HUES64 (cell line): ENCODE results near the gene MTOR.

Experiments
- H3K27ac ChIP-seq: 2 replicates; pipeline ENCODE4 v1.7.0; 2013; ENCODE audit warnings: low read depth, low read length, inconsistent platforms
- H3K27me3 ChIP-seq: 2 replicates; pipeline ENCODE4 v1.6.1; 2013; ENCODE audit warnings: mild to moderate bottlenecking, low read length; ENCODE audit not compliant: insufficient read depth
- H3K36me3 ChIP-seq: 2 replicates; pipeline ENCODE4 v1.6.1; 2013; ENCODE audit warnings: mild to moderate bottlenecking, low read length; ENCODE audit not compliant: insufficient read depth
- H3K4me1 ChIP-seq: 2 replicates; pipeline ENCODE4 v1.6.1; 2013; ENCODE audit warnings: mild to moderate bottlenecking, low read length, moderate library complexity; ENCODE audit not compliant: insufficient read depth
- H3K4me3 ChIP-seq: 2 replicates; pipeline ENCODE4 v1.5.1; 2013; ENCODE audit warnings: mild to moderate bottlenecking, low read length, moderate library complexity
- H3K9ac ChIP-seq: 2 replicates; pipeline ENCODE4 v1.6.1; 2013; ENCODE audit warnings: mild to moderate bottlenecking, low read depth, low read length
- H3K9me3 ChIP-seq: 2 replicates; pipeline ENCODE4 v1.6.1; 2013; ENCODE audit warnings: low read depth, low read length; ENCODE audit not compliant: insufficient read depth
- WGBS: fragments of 150-250, 120-280 bp; methylation state at CpG from one replicate; pipeline ENCODE4 v1.1.7; 2013; ENCODE audit warnings: missing lambda C conversion rate; 5-methylcytosine and 5-hydroxymethylcytosine counted together

The MTOR gene

GRCh38 chr1:11214698-11215380 is 47.5 kb downstream of the MTOR start:
- no peak overlapping the region for H3K9ac ChIP-seq
- no peaks in the 10 kb centered on the region for H3K9me3 ChIP-seq
- no peak overlapping the region for H3K4me3 ChIP-seq
- no peaks in the 10 kb centered on the region for H3K27me3 ChIP-seq
- peaks cover 94% of the 10 kb centered on the region for H3K36me3 ChIP-seq
- H3K27ac ChIP-seq, result no peak overlapping the region
- no peaks in the 10 kb centered on the region for H3K4me1 ChIP-seq
- 90% methylated on average over 2 of the region's 3 CpGs for WGBS

DNA sequence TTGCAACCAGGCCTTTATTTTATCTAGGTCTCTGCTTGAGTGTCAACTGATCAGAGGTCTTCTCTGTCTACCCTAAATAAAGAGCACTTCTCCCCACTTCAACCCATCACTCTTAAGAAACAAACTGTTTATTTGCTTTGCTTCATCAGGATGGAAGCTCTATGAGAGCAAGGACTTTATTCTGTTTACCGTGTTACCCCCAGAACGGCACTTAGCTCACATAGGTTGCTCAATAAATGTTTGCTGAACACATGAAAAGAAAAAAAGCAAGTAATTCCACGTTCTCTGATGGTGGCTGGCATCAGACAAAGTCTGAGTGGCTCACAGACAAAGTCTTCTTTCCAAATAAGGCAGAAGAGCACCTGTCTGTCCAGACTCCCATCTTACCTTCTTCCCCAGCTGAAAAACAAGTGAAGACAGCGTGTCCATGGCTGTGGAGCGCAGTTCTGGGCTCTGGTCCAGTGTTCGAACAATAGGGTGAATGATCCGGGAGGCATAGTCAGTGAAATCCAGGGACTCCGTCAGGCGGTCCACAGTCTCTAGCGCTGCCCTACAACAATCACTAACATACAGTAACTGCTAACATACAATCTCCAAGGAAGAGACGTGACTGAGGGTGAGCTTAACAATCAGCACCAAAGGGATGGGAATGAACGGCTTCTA is 50.3 kb downstream of the MTOR start:
- Histone ChIP-seq H3K4me3 (no peak overlapping the region), H3K27ac (no peak overlapping the region), H3K9me3 (no peaks in the 10 kb centered on the region), H3K27me3 (no peaks in the 10 kb centered on the region), H3K36me3 (peaks cover 98% of the 10 kb centered on the region), H3K4me1 (no peaks in the 10 kb centered on the region), H3K9ac (no peak overlapping the region)
- WGBS, result 96% methylated on average over 12 of the region's 12 CpGs

DNA sequence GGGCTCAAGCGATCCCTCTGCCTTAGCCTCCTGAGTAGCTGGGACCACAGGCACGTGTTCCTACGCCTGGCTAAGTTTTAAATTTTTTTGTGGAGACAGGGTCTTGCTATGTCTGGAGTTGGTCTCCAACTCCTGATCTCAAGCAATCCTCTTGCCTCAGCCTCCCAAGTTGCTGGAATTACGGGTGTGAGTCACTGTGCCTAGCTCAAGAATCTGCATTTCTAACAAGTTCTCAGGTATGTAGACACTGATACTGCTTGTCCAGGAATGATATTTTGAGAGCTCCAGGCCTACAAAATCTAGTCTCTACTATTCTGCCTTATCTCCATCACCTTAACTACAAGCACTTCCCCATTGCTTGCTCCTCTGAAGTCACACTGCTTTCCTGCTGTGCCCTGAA is 50.9 kb downstream of the MTOR start:
- WGBS, result 93% methylated on average over 4 of the region's 4 CpGs
- no peaks in the 10 kb centered on the region for H3K4me1 ChIP-seq
- no peaks in the 10 kb centered on the region for H3K9me3 ChIP-seq
- no peak overlapping the region for H3K9ac ChIP-seq
- H3K27me3 ChIP-seq, result no peaks in the 10 kb centered on the region
- H3K36me3 ChIP-seq, result peaks cover 98% of the 10 kb centered on the region
- H3K27ac ChIP-seq, result no peak overlapping the region
- no peak overlapping the region for H3K4me3 ChIP-seq

GRCh38 chr1:11207898-11208611 is 54.3 kb downstream of the MTOR start:
- no peaks in the 10 kb centered on the region for H3K9me3 ChIP-seq
- peaks cover 98% of the 10 kb centered on the region for H3K36me3 ChIP-seq
- no peaks in the 10 kb centered on the region for H3K4me1 ChIP-seq
- no peaks in the 10 kb centered on the region for H3K27me3 ChIP-seq
- H3K27ac ChIP-seq, result no peak overlapping the region
- no peak overlapping the region for H3K9ac ChIP-seq
- WGBS, result 89% methylated on average over 6 of the region's 6 CpGs
- no peak overlapping the region for H3K4me3 ChIP-seq

GRCh38 chr1:11204396-11205190 is 57.8 kb downstream of the MTOR start:
- no peaks in the 10 kb centered on the region for H3K4me1 ChIP-seq
- no peak overlapping the region for H3K4me3 ChIP-seq
- no peaks in the 10 kb centered on the region for H3K27me3 ChIP-seq
- peaks cover 90% of the 10 kb centered on the region for H3K36me3 ChIP-seq
- WGBS, result 96% methylated on average over 11 of the region's 11 CpGs
- H3K27ac ChIP-seq, result no peak overlapping the region
- H3K9ac ChIP-seq, result no peak overlapping the region
- no peaks in the 10 kb centered on the region for H3K9me3 ChIP-seq

DNA sequence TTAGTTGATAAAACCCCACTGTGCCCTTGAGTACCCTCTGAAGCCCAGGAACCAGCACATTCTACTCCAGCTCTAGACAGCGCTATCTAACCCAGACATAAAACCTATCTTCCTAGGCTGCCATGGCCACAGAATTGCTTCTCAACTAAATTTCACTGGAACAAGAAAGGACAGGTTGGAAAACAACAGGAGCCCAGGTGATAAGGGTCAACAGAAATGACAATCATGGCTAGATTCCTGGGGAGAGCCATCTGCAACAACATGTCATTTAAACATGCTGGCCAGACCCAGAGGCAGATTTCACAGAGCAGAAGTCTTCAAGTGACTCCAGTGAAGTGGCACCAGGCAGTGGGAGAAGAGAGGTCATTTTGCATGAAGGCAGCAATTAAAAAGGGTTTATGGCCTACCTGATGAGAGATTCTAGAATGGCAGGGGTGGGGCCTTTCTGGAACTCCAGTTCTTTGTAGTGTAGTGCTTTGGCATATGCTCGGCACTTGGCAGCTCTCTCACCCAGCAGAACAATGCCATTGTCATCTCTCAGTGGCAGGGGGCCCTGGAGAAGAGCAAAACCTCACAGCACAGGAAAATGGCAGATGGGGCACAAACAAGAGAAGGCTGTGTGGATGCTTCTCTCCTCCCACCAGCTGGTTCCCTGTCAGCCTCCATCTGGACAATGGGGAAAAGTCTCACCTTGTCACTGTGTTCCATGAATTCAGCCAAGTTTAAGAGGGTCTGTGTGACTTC is 63.3 kb downstream of the MTOR start:
- WGBS, result 88% methylated on average over 2 of the region's 2 CpGs
- no peak overlapping the region for H3K27ac ChIP-seq
- no peak overlapping the region for H3K4me3 ChIP-seq
- H3K4me1 ChIP-seq, result no peaks in the 10 kb centered on the region; the same call in 1 of the 2 replicates
- no peak overlapping the region for H3K9ac ChIP-seq
- peaks cover 90% of the 10 kb centered on the region for H3K36me3 ChIP-seq
- no peaks in the 10 kb centered on the region for H3K27me3 ChIP-seq
- no peaks in the 10 kb centered on the region for H3K9me3 ChIP-seq

DNA sequence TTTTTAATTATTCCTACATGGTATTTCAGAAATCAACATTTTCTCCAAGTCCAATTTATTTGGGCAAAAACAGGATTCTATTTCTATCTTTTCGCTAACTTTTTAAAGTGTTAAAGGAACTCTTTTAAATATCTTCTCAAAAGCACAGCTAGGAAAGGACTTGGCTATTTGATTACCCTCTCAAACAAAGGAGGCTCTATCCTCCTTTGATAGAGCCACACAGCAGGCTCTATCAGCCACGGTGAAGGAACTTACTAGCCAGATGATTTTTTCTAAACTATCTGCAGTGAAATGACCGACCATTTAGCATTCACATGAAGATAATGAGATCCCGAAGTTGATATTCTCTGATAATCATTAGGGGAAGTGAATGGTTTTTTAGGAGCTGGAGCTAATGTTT is 64.1 kb downstream of the MTOR start:
- WGBS, result 87% methylated on average over 4 of the region's 4 CpGs
- H3K27me3 ChIP-seq, result no peaks in the 10 kb centered on the region
- no peaks in the 10 kb centered on the region for H3K9me3 ChIP-seq
- peaks cover 90% of the 10 kb centered on the region for H3K36me3 ChIP-seq
- H3K4me1 ChIP-seq, result no peaks in the 10 kb centered on the region; the same call in 1 of the 2 replicates
- H3K27ac ChIP-seq, result no peak overlapping the region
- no peak overlapping the region for H3K9ac ChIP-seq
- no peak overlapping the region for H3K4me3 ChIP-seq

- peaks cover 90% of the 10 kb centered on the region for H3K36me3 ChIP-seq
Measured at GRCh38 chr1:11197359-11197758, 65.0 kb downstream of the MTOR start.

DNA sequence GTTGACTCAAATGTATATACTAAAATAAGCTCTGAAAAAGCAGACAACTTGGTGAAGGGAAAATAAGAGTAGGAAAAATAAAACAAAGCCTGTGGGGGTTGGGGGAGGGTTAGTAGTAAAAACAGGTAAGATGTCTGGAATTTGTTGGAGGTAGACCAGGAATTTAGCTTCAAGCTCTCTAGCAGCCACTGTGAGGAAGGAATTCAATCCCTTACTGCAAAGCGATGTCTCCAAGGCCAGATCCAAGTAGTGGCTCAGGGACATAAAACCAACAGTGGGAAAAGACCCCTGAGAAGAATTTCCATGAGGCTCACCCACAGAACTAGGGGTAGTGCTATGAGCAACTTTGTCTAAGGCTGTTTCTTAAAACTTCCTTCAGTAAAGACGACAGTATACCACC is 65.4 kb downstream of the MTOR start:
- peak overlapping the region; percentile 24; the same call in 1 of the 2 replicates for H3K9ac ChIP-seq
- H3K4me3 ChIP-seq, result no peak overlapping the region
- H3K27me3 ChIP-seq, result no peaks in the 10 kb centered on the region
- no peaks in the 10 kb centered on the region for H3K9me3 ChIP-seq
- no peak overlapping the region for H3K27ac ChIP-seq
- 96% methylated on average over 2 of the region's 2 CpGs for WGBS
- peaks cover 89% of the 10 kb centered on the region for H3K36me3 ChIP-seq
- no peaks in the 10 kb centered on the region; the same call in 1 of the 2 replicates for H3K4me1 ChIP-seq

More at GRCh38 chr1:11197359-11197758, 65.0 kb downstream of the MTOR start:
- H3K9me3 ChIP-seq, result no peaks in the 10 kb centered on the region
- 96% methylated on average over 4 of the region's 4 CpGs for WGBS
- H3K4me3 ChIP-seq, result no peak overlapping the region
- peak overlapping the region; percentile 24; the same call in 1 of the 2 replicates for H3K9ac ChIP-seq
- no peaks in the 10 kb centered on the region; the same call in 1 of the 2 replicates for H3K4me1 ChIP-seq
- no peaks in the 10 kb centered on the region for H3K27me3 ChIP-seq
- no peak overlapping the region for H3K27ac ChIP-seq

- no peak overlapping the region for H3K9ac ChIP-seq
- WGBS, result 93% methylated on average over 14 of the region's 14 CpGs
- H3K27me3 ChIP-seq, result no peaks in the 10 kb centered on the region
- peaks cover 91% of the 10 kb centered on the region for H3K36me3 ChIP-seq
- H3K4me1 ChIP-seq, result no peaks in the 10 kb centered on the region; the same call in 1 of the 2 replicates
- no peaks in the 10 kb centered on the region for H3K9me3 ChIP-seq
- H3K4me3 ChIP-seq, result no peak overlapping the region
- no peak overlapping the region for H3K27ac ChIP-seq
Measured at GRCh38 chr1:11194407-11195176, 67.8 kb downstream of the MTOR start.
